ENCODE results near the gene KIN.
"Not testable (repeated sequence)": the region's sequence is repeated elsewhere in the genome, so short reads cannot be mapped to it uniquely, and the experiment has no call there.

DNA sequence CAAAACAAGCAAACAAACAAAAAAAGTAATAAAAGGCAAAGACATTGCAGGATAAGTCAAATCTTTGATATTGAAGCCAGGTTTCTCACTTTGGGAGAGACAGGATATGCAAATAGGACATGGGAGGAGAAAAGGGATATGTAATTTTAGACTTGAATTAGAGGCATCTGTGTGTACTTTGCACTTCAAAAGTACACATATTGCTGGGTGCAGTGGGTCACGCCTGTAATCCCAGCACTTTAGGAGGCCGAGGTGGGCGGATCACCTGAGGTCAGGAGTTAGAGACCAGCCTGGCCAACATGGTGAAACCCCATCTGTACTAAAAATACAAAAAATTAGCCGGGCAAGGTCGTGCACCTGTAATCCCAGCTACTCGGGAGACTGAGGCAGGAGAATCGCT lies 23.9 kb upstream of the KIN start:
- not testable (repeated sequence) for TF ChIP-seq NFE2L2 (conservative IDR thresholded peaks at IDR 0.05; ENCODE audit: low read length); RFX5 (IDR thresholded peaks at IDR 0.05); POLR2A (IDR thresholded peaks at IDR 0.05; ENCODE audit: low read length); ESRRA (IDR thresholded peaks at IDR 0.05; ENCODE audit: borderline replicate concordance, low read length); GATA3 (IDR thresholded peaks at IDR 0.05; ENCODE audit: borderline replicate concordance); ZFP36 (IDR thresholded peaks at IDR 0.05; ENCODE audit: borderline replicate concordance, partially characterized antibody); MYC (IDR thresholded peaks at IDR 0.05; ENCODE audit: borderline replicate concordance, low read length); SMC3 (IDR thresholded peaks at IDR 0.05)
- TF ChIP-seq, protein P1, sequence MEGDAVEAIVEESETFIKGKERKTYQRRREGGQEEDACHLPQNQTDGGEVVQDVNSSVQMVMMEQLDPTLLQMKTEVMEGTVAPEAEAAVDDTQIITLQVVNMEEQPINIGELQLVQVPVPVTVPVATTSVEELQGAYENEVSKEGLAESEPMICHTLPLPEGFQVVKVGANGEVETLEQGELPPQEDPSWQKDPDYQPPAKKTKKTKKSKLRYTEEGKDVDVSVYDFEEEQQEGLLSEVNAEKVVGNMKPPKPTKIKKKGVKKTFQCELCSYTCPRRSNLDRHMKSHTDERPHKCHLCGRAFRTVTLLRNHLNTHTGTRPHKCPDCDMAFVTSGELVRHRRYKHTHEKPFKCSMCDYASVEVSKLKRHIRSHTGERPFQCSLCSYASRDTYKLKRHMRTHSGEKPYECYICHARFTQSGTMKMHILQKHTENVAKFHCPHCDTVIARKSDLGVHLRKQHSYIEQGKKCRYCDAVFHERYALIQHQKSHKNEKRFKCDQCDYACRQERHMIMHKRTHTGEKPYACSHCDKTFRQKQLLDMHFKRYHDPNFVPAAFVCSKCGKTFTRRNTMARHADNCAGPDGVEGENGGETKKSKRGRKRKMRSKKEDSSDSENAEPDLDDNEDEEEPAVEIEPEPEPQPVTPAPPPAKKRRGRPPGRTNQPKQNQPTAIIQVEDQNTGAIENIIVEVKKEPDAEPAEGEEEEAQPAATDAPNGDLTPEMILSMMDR (IDR thresholded peaks at IDR 0.05): not testable (repeated sequence)
- TF ChIP-seq, protein P2, sequence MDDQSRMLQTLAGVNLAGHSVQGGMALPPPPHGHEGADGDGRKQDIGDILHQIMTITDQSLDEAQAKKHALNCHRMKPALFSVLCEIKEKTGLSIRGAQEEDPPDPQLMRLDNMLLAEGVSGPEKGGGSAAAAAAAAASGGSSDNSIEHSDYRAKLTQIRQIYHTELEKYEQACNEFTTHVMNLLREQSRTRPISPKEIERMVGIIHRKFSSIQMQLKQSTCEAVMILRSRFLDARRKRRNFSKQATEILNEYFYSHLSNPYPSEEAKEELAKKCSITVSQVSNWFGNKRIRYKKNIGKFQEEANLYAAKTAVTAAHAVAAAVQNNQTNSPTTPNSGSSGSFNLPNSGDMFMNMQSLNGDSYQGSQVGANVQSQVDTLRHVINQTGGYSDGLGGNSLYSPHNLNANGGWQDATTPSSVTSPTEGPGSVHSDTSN (IDR thresholded peaks at IDR 0.05): not testable (repeated sequence)
